Mucosa of rectum (tissue), 2 donors: Measurements from ENCODE around the gene KIAA0232.

Source experiments
- H3K27ac ChIP-seq, 2 donors: one replicate each; pipeline ENCODE4 v1.7.0; 2013; ENCODE audit warnings: inconsistent platforms in 2 of 2, low read depth in 2 of 2, low read length in 2 of 2
- H3K27me3 ChIP-seq, 2 donors: one replicate each; pipeline ENCODE4 v1.7.0; 2013; ENCODE audit warnings: low read length in 2 of 2; ENCODE audit not compliant: control insufficient read depth in 2 of 2, insufficient read depth in 2 of 2
- H3K36me3 ChIP-seq, 2 donors: one replicate each; pipeline ENCODE4 v1.7.0; 2013; ENCODE audit warnings: low read length in 2 of 2; ENCODE audit not compliant: control insufficient read depth in 2 of 2, insufficient read depth in 2 of 2
- H3K4me1 ChIP-seq, 2 donors: one replicate each; pipeline ENCODE4 v1.7.0; 2013; ENCODE audit warnings: low read length in 2 of 2, mild to moderate bottlenecking in 1 of 2; ENCODE audit not compliant: control insufficient read depth in 2 of 2, insufficient read depth in 2 of 2
- H3K4me3 ChIP-seq, 2 donors: one replicate each; pipeline ENCODE4 v1.7.0; 2013; ENCODE audit warnings: low read length in 2 of 2
- H3K9ac ChIP-seq, 2 donors: one replicate each; pipeline ENCODE4 v1.7.0; 2013; ENCODE audit warnings: low read length in 2 of 2, low read depth in 1 of 2, mild to moderate bottlenecking in 1 of 2
- H3K9me3 ChIP-seq, 2 donors: one replicate each; pipeline ENCODE4 v1.7.0; 2013; ENCODE audit warnings: low read length in 2 of 2; ENCODE audit not compliant: control insufficient read depth in 2 of 2
- donor health status: healthy.
- donor health status: Normal muscosa, but diverticular disease.

Gene KIAA0232

DNA sequence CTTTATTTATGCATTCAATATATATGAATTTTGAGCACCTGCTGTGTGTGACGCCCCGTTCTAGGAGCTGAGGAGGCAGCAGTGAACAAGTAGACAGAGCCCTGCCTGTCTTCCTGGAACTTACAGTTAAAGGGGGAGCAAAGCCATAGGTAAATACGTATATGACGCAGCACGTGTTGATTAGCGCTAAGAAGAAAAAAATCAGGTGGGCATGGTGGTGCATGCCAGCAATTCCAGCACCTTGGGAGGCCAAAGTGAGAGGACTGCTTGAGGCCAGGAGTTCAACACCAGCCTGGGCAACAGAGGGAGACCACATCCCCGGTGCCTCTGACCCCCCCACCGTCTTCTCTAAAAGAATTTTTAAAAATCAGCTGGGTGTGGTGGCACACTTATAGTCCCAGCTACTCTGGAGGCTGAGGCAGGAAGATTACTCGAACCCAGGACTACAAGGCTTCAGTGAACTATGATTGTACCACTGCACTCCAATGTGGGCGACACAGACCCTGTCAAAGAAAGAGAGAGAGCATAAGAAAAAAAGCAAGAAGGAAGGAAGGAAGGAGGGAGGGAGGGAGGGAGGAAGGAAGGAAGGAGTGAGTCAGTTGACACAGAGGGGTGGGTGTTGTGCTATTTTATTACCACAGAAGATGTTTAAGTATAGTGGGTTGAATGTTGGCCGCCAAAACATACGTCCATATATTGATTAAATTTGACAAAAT lies 5.4 kb upstream of the KIAA0232 start:
- Histone ChIP-seq H3K9ac (no peak overlapping the region), H3K9me3 (no peaks in the 10 kb centered on the region), H3K4me1 (peaks cover 23 to 35% of the 10 kb centered on the region in 2 donors), H3K36me3 (no peaks in the 10 kb centered on the region), H3K4me3 (no peak overlapping the region), H3K27me3 (no peaks in the 10 kb centered on the region), H3K27ac (no peak overlapping the region)

DNA sequence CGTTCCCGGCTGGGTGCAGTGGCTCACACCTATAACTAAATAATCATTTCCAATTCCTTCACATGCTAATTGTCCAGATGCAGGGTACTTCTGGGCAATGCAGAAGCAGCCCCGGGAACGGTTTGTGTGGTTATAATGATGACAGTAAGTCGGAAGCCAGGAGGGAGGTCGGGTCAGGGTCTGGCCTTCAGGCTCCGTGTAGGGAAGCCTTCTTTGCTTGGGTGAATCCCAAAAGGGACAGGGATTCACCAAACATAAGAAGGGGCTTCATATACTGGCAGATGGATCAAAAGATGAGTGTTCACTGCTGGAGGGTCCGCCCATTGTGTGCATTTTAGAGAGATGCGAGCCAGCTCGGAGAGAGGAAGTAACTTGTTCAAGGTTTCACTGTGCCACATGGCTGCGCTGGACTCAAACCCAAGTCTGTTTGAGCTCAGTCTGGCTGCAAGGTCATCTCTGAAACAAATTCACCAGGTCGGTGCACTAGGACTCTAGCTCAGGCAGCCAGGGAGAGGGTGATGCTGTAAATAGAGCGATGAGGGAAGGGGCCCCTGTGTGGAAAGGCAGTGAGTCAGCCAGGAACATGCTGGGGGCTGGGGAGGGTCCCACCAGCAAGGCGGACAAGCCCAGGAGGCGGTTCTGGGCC lies 4.8 kb upstream of the KIAA0232 start:
- Histone ChIP-seq H3K4me3 (no peak overlapping the region), H3K9ac (no peak overlapping the region), H3K9me3 (no peaks in the 10 kb centered on the region), H3K27ac (no peak overlapping the region), H3K36me3 (no peaks in the 10 kb centered on the region), H3K27me3 (no peaks in the 10 kb centered on the region), H3K4me1 (peaks cover 17 to 28% of the 10 kb centered on the region in 2 donors)

DNA sequence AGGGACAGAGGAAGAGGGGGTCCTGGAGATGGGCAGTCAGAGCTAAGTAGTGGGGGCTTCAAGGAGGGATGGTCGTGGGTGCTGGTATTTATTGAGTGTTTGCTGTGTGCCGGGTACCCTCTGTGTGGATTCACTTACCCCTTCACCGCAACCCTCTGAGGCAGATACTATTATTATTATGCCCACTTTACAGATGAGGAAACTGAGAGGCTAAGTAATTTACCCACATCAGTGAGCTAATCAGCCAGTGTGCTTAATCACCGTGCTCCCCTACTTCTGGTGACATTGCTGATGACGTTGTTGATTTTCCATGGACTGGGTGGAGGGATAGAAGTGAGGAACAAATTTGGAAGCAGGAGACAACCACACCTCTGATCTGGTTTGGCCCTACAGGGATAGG lies 4.1 kb upstream of the KIAA0232 start:
- H3K9ac ChIP-seq, result no peak overlapping the region
- no peaks in the 10 kb centered on the region for H3K36me3 ChIP-seq

GRCh38 chr4:6779667-6780565 lies 2.6 kb upstream of the KIAA0232 start:
- H3K27me3 ChIP-seq, result no peaks in the 10 kb centered on the region
- no peaks in the 10 kb centered on the region for H3K36me3 ChIP-seq
- no peak overlapping the region for H3K9ac ChIP-seq
- no peaks in the 10 kb centered on the region for H3K9me3 ChIP-seq
- H3K27ac ChIP-seq, result peak overlapping the region; percentile 4 to 92
- H3K4me3 ChIP-seq, result no peak overlapping the region
- H3K4me1 ChIP-seq, result peaks cover 19 to 25% of the 10 kb centered on the region in 2 donors

More for the DNA sequence above, 4.1 kb upstream of the KIAA0232 start:
- Histone ChIP-seq H3K27me3 (no peaks in the 10 kb centered on the region), H3K9me3 (no peaks in the 10 kb centered on the region), H3K4me3 (no peak overlapping the region), H3K27ac (no peak overlapping the region), H3K4me1 (peaks cover 11 to 21% of the 10 kb centered on the region in 2 donors)

DNA sequence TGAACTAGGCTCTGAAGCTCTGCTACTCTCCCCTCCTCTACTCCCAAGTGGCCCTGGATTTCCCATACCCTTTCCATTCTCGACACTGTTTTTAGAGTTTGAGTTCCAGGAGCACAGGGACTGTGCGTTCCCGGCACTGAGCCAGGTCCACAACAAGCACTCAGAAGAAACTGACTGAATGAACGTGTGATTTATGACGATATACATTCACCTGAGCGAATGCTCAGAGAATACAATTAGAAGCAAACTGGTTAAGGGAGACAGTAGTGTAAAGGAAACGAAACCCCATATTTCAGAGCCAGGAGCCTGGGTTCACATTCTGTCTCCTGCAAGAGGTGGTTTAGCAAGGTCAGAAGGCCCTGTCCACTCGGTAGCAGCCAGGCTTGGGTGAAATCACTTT lies 1.4 kb upstream of the KIAA0232 start:
- Histone ChIP-seq H3K36me3 (no peaks in the 10 kb centered on the region), H3K27ac (peak overlapping the region; percentile 92 to 99), H3K9ac (peak overlapping the region in 1 of 2 donors; percentile 97), H3K4me3 (no peak overlapping the region), H3K4me1 (peaks cover 19 to 25% of the 10 kb centered on the region in 2 donors), H3K27me3 (no peaks in the 10 kb centered on the region), H3K9me3 (no peaks in the 10 kb centered on the region)

DNA sequence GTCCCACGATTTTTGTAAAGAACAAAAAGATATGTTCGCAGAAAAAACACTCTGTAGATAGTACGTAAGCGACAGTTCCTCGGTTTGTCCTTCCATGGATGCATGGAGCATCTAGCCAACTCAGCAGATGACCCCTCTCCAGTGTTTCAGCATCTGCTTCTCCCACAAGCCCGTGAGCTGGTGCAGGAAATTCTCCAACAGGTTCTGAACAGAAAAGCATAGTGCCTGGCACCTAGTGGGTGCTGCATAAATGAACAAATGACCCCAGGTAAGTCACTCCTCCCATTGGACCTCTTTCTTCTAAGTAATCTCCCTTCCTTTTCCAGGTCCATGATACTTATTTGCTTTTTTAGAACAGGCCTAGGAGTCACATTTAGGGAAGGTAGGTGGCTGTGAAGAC lies 966 bp upstream of the KIAA0232 start:
- peak overlapping the region; percentile 1 to 97 for H3K9ac ChIP-seq
- no peaks in the 10 kb centered on the region for H3K9me3 ChIP-seq
- H3K27me3 ChIP-seq, result no peaks in the 10 kb centered on the region
- peaks cover 19 to 25% of the 10 kb centered on the region in 2 donors for H3K4me1 ChIP-seq
- peak overlapping the region; percentile 92 to 99 for H3K27ac ChIP-seq
- peak overlapping the region; percentile 76 to 91 for H3K4me3 ChIP-seq
- H3K36me3 ChIP-seq, result no peaks in the 10 kb centered on the region

- H3K4me1 ChIP-seq, result peaks cover 19 to 27% of the 10 kb centered on the region in 2 donors
- H3K27me3 ChIP-seq, result no peaks in the 10 kb centered on the region
- no peaks in the 10 kb centered on the region for H3K36me3 ChIP-seq
- peak overlapping the region; percentile 88 to 97 for H3K9ac ChIP-seq
- H3K27ac ChIP-seq, result peak overlapping the region; percentile 98 to 99
- H3K9me3 ChIP-seq, result no peaks in the 10 kb centered on the region
- peak overlapping the region; percentile 82 to 84 for H3K4me3 ChIP-seq
Observed at GRCh38 chr4:6782846-6783110, 251 bp downstream of the KIAA0232 start.

GRCh38 chr4:6783111-6783981 lies 819 bp downstream of the KIAA0232 start:
- Histone ChIP-seq H3K9me3 (no peaks in the 10 kb centered on the region), H3K4me1 (peaks cover 19 to 29% of the 10 kb centered on the region in 2 donors), H3K9ac (peak overlapping the region; percentile 88 to 97), H3K27me3 (no peaks in the 10 kb centered on the region), H3K27ac (peak overlapping the region; percentile 98 to 99), H3K36me3 (no peaks in the 10 kb centered on the region), H3K4me3 (peak overlapping the region; percentile 84 to 85)

DNA sequence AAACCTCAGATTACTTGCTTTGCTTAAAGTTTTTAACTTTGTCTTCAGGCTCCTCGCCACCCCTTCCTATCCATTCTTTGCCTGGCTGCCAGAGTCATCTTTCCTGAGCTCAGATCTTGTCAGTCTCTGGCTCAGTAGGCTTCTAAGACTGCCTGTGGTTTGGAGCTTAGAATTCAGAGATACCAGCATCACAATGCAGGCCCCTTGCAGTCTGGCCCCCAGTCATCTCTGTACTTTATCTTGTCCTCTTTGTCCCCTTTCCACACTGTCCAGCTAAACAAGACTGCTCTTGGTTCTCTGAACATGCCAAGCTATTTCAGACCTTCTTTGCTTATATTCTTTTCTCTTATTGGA lies 3.0 kb downstream of the KIAA0232 start:
- no peak overlapping the region for H3K4me3 ChIP-seq
- H3K27ac ChIP-seq, result no peak overlapping the region
- H3K27me3 ChIP-seq, result no peaks in the 10 kb centered on the region
- peaks cover 19 to 25% of the 10 kb centered on the region in 2 donors for H3K4me1 ChIP-seq
- no peaks in the 10 kb centered on the region for H3K9me3 ChIP-seq
- no peak overlapping the region for H3K9ac ChIP-seq
- H3K36me3 ChIP-seq, result no peaks in the 10 kb centered on the region
